Testis (tissue), 2 donors: ENCODE results near the gene TESK2.

Experiments used
- CTCF ChIP-seq, 3 experiments: fragments of 450-650 bp in 2 of 3; fragments of 200-600 bp in 1 of 3; sonication (generic) in 1 of 3; IDR thresholded peaks; one replicate each; pipeline ENCODE4 v1.5.1; 2016 to 2019; ENCODE audit warnings: antibody characterized with exemption in 3 of 3, mild to moderate bottlenecking in 2 of 3, moderate library complexity in 1 of 3
- POLR2A ChIP-seq: fragments of 450-650 bp; IDR thresholded peaks from one replicate; pipeline ENCODE4 v1.6.1; 2017; ENCODE audit warnings: antibody characterized with exemption, mild to moderate bottlenecking, moderate library complexity

- TF ChIP-seq CTCF (IDR thresholded peaks at IDR 0.05) (no peak), POLR2A (no peak)
These were observed 25.1 kb upstream of the TESK2 start for GRCh38 chr1:45516036-45516435.
